ENCODE data around the gene CDPF1.

GRCh38 chr22:46202897-46203600 is 47.0 kb downstream of the CDPF1 start:
- TF ChIP-seq CTCF (IDR thresholded peaks at IDR 0.05): no peak
- TF ChIP-seq POLR2A (IDR thresholded peaks at IDR 0.05): no peak

Data from prostate gland (tissue), 2 donors.